GM23338 (cell line): ENCODE results near the gene SARS2. TPM values are rescaled to one million over a fixed set of nuclear protein-coding genes. Genes with fewer than 3 reads are reported as not detected.

Source experiments
- ATAC-seq: fragments of 200-7000 bp; cut with Tn5 transposase; 3 replicates; pipeline ENCODE4 v1.9.1; 2020
- DNase-seq: peaks from one replicate; pipeline ENCODE4 v3.0.0-alpha.2; 2015; ENCODE audit warnings: low spot score
- H2AFZ ChIP-seq: fragments of 200-600 bp; sonication (generic); 2 replicates; pipeline ENCODE4 v1.8.0; 2016; ENCODE audit warnings: antibody characterized with exemption, mild to moderate bottlenecking, moderate library complexity
- H3F3A ChIP-seq: fragments of 200-600 bp; sonication (generic); replicated peaks from 2 replicates; pipeline ENCODE4 v1.8.0; 2017; ENCODE audit warnings: antibody characterized with exemption, mixed run types, low read depth
- H3K27ac ChIP-seq: fragments of 200-600 bp; sonication (generic); 2 replicates; pipeline ENCODE4 v1.6.1; 2016; ENCODE audit warnings: low read depth
- H3K27me3 ChIP-seq: fragments of 200-600 bp; sonication (generic); 2 replicates; pipeline ENCODE4 v1.8.0; 2016; ENCODE audit warnings: mild to moderate bottlenecking, mixed run types, moderate library complexity; ENCODE audit not compliant: insufficient read depth
- H3K36me3 ChIP-seq: fragments of 200-600 bp; sonication (generic); 2 replicates; pipeline ENCODE4 v1.8.0; 2016; ENCODE audit warnings: mild to moderate bottlenecking; ENCODE audit not compliant: insufficient read depth
- H3K4me1 ChIP-seq: fragments of 200-600 bp; sonication (generic); 2 replicates; pipeline ENCODE4 v1.8.0; 2016; ENCODE audit warnings: mild to moderate bottlenecking, moderate library complexity; ENCODE audit not compliant: insufficient read depth
- H3K4me2 ChIP-seq: fragments of 200-600 bp; sonication (generic); 2 replicates; pipeline ENCODE4 v1.7.1; 2017; ENCODE audit warnings: mixed run types
- H3K4me3 ChIP-seq: fragments of 200-600 bp; sonication (generic); 2 replicates; pipeline ENCODE4 v1.6.1; 2016; ENCODE audit warnings: mixed run types
- H3K79me2 ChIP-seq: fragments of 200-600 bp; sonication (generic); replicated peaks from 2 replicates; pipeline ENCODE4 v1.8.0; 2017; ENCODE audit warnings: mild to moderate bottlenecking; ENCODE audit not compliant: insufficient read depth
- H3K9me2 ChIP-seq: fragments of 200-600 bp; sonication (generic); 2 replicates; pipeline ENCODE4 v1.8.0; 2017; ENCODE audit not compliant: insufficient read depth
- H4K20me1 ChIP-seq: fragments of 200-600 bp; sonication (generic); replicated peaks from 2 replicates; pipeline ENCODE4 v1.8.0; 2017; ENCODE audit warnings: mild to moderate bottlenecking; ENCODE audit not compliant: insufficient read depth
- H3K27ac Mint-ChIP-seq: 2 replicates; pipeline ENCODE4 v1.8.0; 2020; ENCODE audit warnings: inconsistent platforms, mild to moderate bottlenecking, moderate library complexity, mixed read lengths
- H3K27me3 Mint-ChIP-seq: 3 replicates; pipeline ENCODE4 v1.8.0; 2022; ENCODE audit warnings: low read depth, mild to moderate bottlenecking, moderate library complexity, mixed read lengths, inconsistent platforms; ENCODE audit not compliant: insufficient read depth, poor library complexity
- H3K36me3 Mint-ChIP-seq: 3 replicates; pipeline ENCODE4 v1.8.0; 2021; ENCODE audit warnings: low read depth, mild to moderate bottlenecking, inconsistent platforms, moderate library complexity, mixed read lengths
- H3K4me1 Mint-ChIP-seq: 3 replicates; pipeline ENCODE4 v1.8.0; 2020; ENCODE audit warnings: mild to moderate bottlenecking, inconsistent platforms, mixed read lengths
- H3K4me3 Mint-ChIP-seq: 3 replicates; pipeline ENCODE4 v1.8.0; 2021; ENCODE audit warnings: moderate library complexity, mild to moderate bottlenecking, inconsistent platforms, mixed read lengths
- H3K9me3 Mint-ChIP-seq: 3 replicates; pipeline ENCODE4 v1.8.0; 2020; ENCODE audit warnings: moderate library complexity, mild to moderate bottlenecking, inconsistent platforms, mixed read lengths
- CREB1 ChIP-seq: fragments of 250-450 bp; sonication (Bioruptor Pico); IDR thresholded peaks from 2 replicates; pipeline ENCODE4 v1.5.0; 2020; ENCODE audit warnings: low read depth, mild to moderate bottlenecking, moderate library complexity
- EZH2 ChIP-seq: fragments of 200-600 bp; sonication (generic); IDR thresholded peaks from one replicate; pipeline ENCODE4 v1.8.0; 2017; ENCODE audit warnings: antibody characterized with exemption, mild to moderate bottlenecking, low read depth; ENCODE audit not compliant: unreplicated experiment
- EZH2phosphoT487 ChIP-seq: fragments of 200-600 bp; sonication (generic); IDR thresholded peaks from one replicate; pipeline ENCODE4 v1.8.1; 2018; ENCODE audit warnings: antibody characterized with exemption; ENCODE audit not compliant: unreplicated experiment
- POLR2AphosphoS5 ChIP-seq: IDR thresholded peaks from 2 replicates; pipeline ENCODE4 v1.6.1; 2016; ENCODE audit warnings: antibody characterized with exemption, low read depth
- REST ChIP-seq: IDR thresholded peaks from one replicate; pipeline ENCODE4 v1.6.1; 2018; ENCODE audit warnings: antibody characterized with exemption; ENCODE audit not compliant: unreplicated experiment
- STAT1 ChIP-seq: IDR thresholded peaks from one replicate; pipeline ENCODE4 v1.6.1; 2016; ENCODE audit warnings: antibody characterized with exemption; ENCODE audit not compliant: unreplicated experiment
- ZNF331 ChIP-seq: fragments of 250-450 bp; sonication (Bioruptor Pico); IDR thresholded peaks from 2 replicates; pipeline ENCODE4 v1.5.0; 2020; ENCODE audit warnings: low read depth, mild to moderate bottlenecking, moderate library complexity
- ZNF462 ChIP-seq: fragments of 250-450 bp; sonication (Bioruptor Pico); IDR thresholded peaks from 2 replicates; pipeline ENCODE4 v1.5.0; 2020; ENCODE audit warnings: mild to moderate bottlenecking, moderate library complexity
- polyA plus RNA-seq: library from polyadenylated mRNA; unstranded; fragments of >200 nt; fragmentation: Nextera tagmentation; extraction: Ambion mirVana; gene quantifications from 2 replicates; pipeline ENCODE4 v1.2.1, GENCODE V29; 2016
- total RNA-seq: library from RNA; depleted of rRNA; stranded (reverse); fragments of >200 nt; shearing (Covaris generic); gene quantifications from 2 replicates; pipeline ENCODE4 v1.2.3, GENCODE V29; 2014

Gene SARS2
- total and polyA plus RNA-seq, 2 experiments from 2014 or later: 70.6 to 75.7 TPM

DNA sequence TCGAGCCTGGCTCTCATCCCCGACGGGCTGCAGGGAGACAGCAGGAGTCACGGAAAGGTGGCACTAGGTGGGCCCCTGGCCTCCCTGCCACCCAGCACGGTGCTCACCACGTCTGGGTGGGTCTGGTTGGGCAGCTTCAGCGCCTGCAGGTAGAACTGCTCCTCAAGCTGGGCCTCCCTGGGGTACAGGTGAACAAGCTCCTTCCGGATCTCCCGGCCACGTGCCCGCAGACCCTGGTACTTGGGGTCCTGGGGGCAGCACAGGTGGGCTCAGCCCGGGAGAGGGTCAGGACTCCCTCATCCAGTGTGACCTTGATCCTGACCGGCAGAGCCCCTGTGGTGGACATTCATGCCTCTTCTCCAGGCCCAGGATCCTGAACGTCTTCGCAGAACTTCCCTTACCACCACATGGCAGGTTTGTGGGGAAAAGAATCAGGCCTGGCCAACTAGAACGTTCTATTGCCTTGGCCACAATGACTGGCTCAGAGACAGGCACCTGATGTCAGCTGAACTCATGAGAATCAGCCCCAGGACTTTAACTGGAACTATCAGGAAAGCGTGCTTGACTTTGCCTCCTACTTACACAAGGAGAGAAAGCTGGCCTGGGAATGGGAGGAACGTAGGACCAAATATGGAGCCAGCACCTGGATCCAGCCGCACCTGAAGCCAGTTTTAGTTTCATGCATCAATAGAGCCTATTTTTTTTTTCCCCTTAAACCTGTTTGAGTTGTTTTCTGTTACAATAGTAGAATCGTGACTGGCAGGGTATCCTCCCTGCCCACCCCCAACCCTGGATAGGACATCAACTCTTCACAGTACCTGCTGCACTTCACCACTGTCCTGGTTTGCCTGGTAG lies 8.9 kb downstream of the SARS2 start:
- Mint-ChIP-seq H3K4me1 (no peaks in the 10 kb centered on the region), H3K27ac (no peak overlapping the region)
- H3K79me2 ChIP-seq: no peaks in the 10 kb centered on the region

GRCh38 chr19:38920602-38921419 lies 9.8 kb downstream of the SARS2 start:
- H3K9me2 ChIP-seq: no peaks in the 10 kb centered on the region
- DNase-seq (no peak), ATAC-seq (no peak)
- Mint-ChIP-seq H3K27ac (no peak overlapping the region), H3K27me3 (no peaks in the 10 kb centered on the region), H3K9me3 (no peaks in the 10 kb centered on the region), H3K4me1 (no peaks in the 10 kb centered on the region), H3K4me3 (no peak overlapping the region), H3K36me3 (peaks cover 36% of the 10 kb centered on the region)
- 0 out of 2 replicates have a peak, but pooled peaks cover 9% of the 10 kb centered on the region for H3F3A ChIP-seq
- no peaks in the 10 kb centered on the region; the same call in 1 of the 2 replicates for H4K20me1 ChIP-seq
- H3K4me3 ChIP-seq: no peak overlapping the region
- no peak overlapping the region for H3K4me2 ChIP-seq
- no peak overlapping the region for H2AFZ ChIP-seq
- H3K36me3 ChIP-seq: peaks cover 18% of the 10 kb centered on the region; the same call in 1 of the 2 replicates
- no peaks in the 10 kb centered on the region for H3K27me3 ChIP-seq
- H3K4me1 ChIP-seq: no peaks in the 10 kb centered on the region
- H3K79me2 ChIP-seq: no peaks in the 10 kb centered on the region
- H3K27ac ChIP-seq: no peak overlapping the region
- no peak for TF ChIP-seq ZNF462 (CRISPR knock-in tag)

More for the DNA sequence above, 8.9 kb downstream of the SARS2 start:
- H3K4me3 ChIP-seq: no peak overlapping the region
- no peaks in the 10 kb centered on the region for H3K27me3 ChIP-seq
- H3K9me2 ChIP-seq: no peaks in the 10 kb centered on the region
- H3K27ac ChIP-seq: no peak overlapping the region
- H4K20me1 ChIP-seq: no peaks in the 10 kb centered on the region; the same call in 1 of the 2 replicates
- no peaks in the 10 kb centered on the region for H3K9me3 Mint-ChIP-seq
- DNase-seq (no peak), ATAC-seq (no peak)
- peaks cover 18% of the 10 kb centered on the region; the same call in 1 of the 2 replicates for H3K36me3 ChIP-seq
- no peak overlapping the region for H3K4me3 Mint-ChIP-seq
- H3F3A ChIP-seq: 0 out of 2 replicates have a peak, but pooled peaks cover 9% of the 10 kb centered on the region
- TF ChIP-seq POLR2AphosphoS5: no peak
- TF ChIP-seq ZNF331 (CRISPR knock-in tag): no peak
- TF ChIP-seq EZH2: no peak
- no peak for TF ChIP-seq CREB1 (CRISPR knock-in tag)
- TF ChIP-seq REST: no peak
- TF ChIP-seq EZH2phosphoT487: no peak
- TF ChIP-seq STAT1: no peak
- H3K27me3 Mint-ChIP-seq: no peaks in the 10 kb centered on the region
- no peaks in the 10 kb centered on the region for H3K4me1 ChIP-seq
- peaks cover 41% of the 10 kb centered on the region for H3K36me3 Mint-ChIP-seq
- no peak overlapping the region for H3K4me2 ChIP-seq
- H2AFZ ChIP-seq: no peak overlapping the region
